GM19240 (cell line): Measurements from ENCODE around the gene CDH1.

ENCODE experiments used
- DNase-seq: peaks from one replicate; pipeline ENCODE4 v3.0.0; 2011; ENCODE audit warnings: low spot score; ENCODE audit not compliant: insufficient read length

Gene CDH1

GRCh38 chr16:68848786-68849185 is 111.7 kb downstream of the CDH1 start:
- DNase-seq: no peak

DNA sequence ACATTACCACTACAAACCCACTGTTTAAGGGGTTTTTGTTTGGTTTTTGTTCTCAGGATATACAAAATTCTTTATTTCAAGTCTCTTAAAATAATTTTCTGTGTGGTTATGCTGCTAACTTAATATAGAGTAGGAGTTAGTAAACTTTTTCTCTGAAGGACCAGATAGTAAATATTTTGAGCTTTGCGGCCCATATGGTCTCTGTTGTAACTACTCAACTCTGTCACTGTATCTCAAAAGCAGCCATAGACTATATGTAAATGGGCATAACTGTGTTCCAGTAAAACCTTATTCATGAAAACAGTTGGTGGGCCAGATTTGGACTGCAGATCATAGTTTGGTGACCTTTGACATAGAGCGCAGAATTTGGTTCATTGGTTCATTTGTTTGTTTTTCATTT is 113.4 kb downstream of the CDH1 start:
- no peak for DNase-seq

DNA sequence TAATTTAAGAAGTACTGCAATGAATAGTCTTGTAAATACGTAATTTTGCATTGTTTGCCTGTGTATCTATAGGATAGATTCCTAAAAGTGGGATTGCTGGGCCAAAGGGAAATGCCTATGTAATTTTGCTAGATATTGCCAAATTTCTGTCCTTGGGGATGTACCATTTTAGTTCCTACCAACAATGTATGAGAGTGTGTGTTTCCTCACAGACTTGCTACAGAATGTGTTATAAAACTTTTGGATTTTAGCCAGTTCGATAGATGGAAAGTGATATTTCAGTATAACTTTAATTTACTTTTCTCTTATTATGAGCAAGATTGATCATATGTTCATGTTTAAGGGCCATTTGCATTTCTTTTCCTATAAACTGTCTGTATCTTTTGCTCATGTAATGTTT is 114.5 kb downstream of the CDH1 start:
- no peak for DNase-seq

- no peak for DNase-seq
These were observed 120.4 kb downstream of the CDH1 start for GRCh38 chr16:68857479-68857878.

- no peak for DNase-seq
These were observed 122.7 kb downstream of the CDH1 start for GRCh38 chr16:68859828-68860227.

- no peak for DNase-seq
These were observed 124.1 kb downstream of the CDH1 start for GRCh38 chr16:68860978-68861892.

DNA sequence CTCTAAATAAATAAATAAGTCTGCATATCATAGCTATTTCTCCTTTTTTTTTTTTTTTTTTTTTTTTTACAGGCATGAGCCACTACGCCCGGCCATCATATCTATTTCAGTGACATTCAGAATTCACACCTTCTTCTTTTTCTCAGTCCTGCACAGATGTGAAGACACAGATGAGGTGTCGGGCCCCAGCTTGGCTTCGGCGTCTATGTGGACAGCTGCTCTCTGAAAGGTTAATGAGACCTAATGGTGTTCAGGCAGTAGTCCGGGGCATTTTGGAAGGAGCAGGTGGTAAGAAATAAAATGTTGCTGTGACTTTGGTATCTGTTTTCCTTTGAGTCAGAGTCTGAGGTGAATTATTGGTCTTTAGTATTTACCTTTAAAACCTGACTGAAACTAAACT is 129.8 kb downstream of the CDH1 start:
- DNase-seq: no peak

DNA sequence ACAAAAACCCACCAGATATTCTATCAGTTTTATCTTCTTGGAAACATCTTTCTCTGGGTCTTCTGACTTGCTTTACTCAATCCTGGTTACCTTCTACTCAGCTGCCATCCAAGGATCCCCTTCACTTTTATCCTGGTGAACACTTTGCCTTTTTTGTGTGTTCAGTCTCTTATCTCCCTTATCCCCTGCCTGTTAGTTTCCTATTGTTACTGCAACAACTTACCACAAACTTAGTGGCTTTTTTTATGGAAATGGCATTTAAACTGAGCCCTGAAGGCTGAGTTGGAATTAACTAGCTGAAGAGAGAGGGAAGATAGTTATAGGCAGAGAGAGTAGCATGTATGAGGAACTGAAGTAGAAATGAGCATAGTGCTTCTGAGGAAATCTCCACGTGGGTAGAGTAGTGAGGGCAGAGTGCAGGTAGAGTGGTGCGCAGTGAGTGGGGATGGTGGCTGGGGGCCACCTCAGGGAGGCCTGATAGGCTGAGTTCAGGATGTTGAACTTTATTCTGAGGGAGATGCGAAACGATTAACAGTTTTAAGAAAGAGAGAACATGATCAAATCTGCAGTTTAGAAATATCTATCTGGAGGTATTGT is 132.5 kb downstream of the CDH1 start:
- DNase-seq: no peak

DNA sequence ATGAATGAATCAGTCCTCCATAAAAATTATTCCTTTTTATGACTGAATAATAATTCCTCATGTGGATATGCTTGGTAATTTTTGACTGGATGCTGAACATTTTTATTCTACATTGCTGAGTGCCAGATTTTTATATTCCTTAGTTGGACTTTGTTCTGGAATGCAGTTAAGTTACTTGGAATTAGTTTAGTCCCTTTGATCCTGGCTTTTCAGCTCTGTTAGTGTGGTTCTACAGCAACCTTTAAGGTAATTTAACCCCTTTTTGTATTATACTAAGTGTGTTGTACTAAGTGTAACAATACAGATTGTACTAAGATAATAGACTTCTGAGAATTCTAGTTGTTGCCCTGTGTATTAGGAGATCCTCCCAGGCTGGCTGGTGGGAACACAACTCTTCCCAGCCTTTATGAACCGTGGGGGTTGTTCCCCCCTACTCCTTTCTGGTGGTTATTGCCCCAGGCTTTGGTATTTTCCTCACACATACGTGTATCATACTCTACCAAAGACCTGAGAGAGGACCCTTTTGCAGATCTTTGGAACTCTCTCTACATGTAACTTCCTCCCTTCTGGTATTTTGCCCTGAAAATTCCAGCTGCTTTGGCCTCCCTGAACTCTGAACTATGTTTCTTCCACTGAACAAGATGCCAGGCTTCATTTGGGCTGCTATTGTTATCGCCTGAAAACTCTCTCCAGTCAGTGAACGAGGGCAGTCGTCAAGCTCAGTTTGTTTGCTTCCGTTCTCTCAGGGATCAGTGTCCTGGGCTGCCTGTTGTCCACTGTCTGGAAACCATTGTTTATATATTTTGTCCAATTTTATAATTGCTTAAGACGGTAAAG is 136.8 kb downstream of the CDH1 start:
- DNase-seq: no peak

- no peak for DNase-seq
These were observed 138.8 kb downstream of the CDH1 start for GRCh38 chr16:68875871-68876270.

DNA sequence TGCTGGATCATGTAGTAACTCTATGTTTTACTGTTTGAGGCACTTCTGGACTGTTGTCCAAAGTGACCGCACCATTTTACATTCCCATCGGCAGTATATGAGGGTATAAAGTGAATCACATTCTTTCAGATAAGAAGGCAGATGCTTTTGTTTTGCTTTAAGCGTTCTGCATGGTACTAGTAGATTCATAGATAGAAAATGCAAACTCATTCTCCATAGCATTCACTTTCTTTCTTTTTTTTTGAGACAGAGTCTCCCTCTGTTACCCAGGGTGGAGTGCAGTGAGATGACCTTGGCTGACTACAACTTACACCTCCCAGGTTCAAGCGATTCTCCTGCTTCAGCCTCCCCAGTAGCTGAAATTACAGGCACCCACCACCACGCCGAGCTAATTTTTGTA is 146.6 kb downstream of the CDH1 start:
- DNase-seq: no peak

- no peak for DNase-seq
These were observed 147.3 kb downstream of the CDH1 start for GRCh38 chr16:68884401-68884800.
